Thymus (tissue), 11 donors: ENCODE results near the gene EMD. TPM values are rescaled to one million over a fixed set of nuclear protein-coding genes. Genes with fewer than 3 reads are reported as not detected.

Experiments
- DNase-seq, 9 donors: peaks; one replicate each; pipeline ENCODE4 v3.0.0-alpha.2; 2013; ENCODE audit warnings: low spot score in 9 of 9, low read depth in 6 of 9, missing footprints in 1 of 9
- H3K27ac ChIP-seq, 2 donors: one replicate each; pipeline ENCODE4 v1.5.1; 2013; ENCODE audit warnings: control low read depth in 1 of 2, low read depth in 1 of 2, low read length in 1 of 2, mild to moderate bottlenecking in 1 of 2, moderate library complexity in 1 of 2
- H3K27me3 ChIP-seq, 2 donors: one replicate each; pipeline ENCODE4 v1.5.1; 2013; ENCODE audit warnings: low read length in 1 of 2; ENCODE audit not compliant: control insufficient read depth in 2 of 2, insufficient read depth in 1 of 2
- H3K36me3 ChIP-seq, 2 donors: one replicate each; pipeline ENCODE4 v1.5.1; 2013; ENCODE audit warnings: low read length in 1 of 2, mild to moderate bottlenecking in 1 of 2, moderate library complexity in 1 of 2; ENCODE audit not compliant: control insufficient read depth in 2 of 2, insufficient read depth in 2 of 2
- H3K4me1 ChIP-seq, 2 donors: one replicate each; pipeline ENCODE4 v1.5.1; 2013; ENCODE audit warnings: low read length in 2 of 2; ENCODE audit not compliant: control insufficient read depth in 2 of 2, insufficient read depth in 2 of 2
- H3K4me3 ChIP-seq, 2 donors: one replicate each; pipeline ENCODE4 v1.5.1; 2013; ENCODE audit warnings: low read length in 2 of 2, control low read depth in 1 of 2, mild to moderate bottlenecking in 1 of 2
- H3K9me3 ChIP-seq, 2 donors: one replicate each; pipeline ENCODE4 v1.5.1; 2013; ENCODE audit warnings: low read length in 1 of 2, mild to moderate bottlenecking in 1 of 2; ENCODE audit not compliant: control insufficient read depth in 2 of 2, insufficient read depth in 1 of 2
- WGBS: extraction: QIAGEN DNeasy Blood & Tissue Kit; methylation state at CpG from one replicate; pipeline ENCODE4 v1.1.7; 2013; 5-methylcytosine and 5-hydroxymethylcytosine counted together
- polyA plus RNA-seq: library from polyadenylated mRNA; stranded (reverse); fragments of 200-250 nt; gene quantifications from one replicate; pipeline ENCODE4 v1.2.3, GENCODE V29; 2013
- total RNA-seq: library from RNA; stranded (reverse); fragments of 120-200 nt; gene quantifications from one replicate; pipeline ENCODE4 v1.2.4, GENCODE V29; 2013
- donor health status: healthy.

Gene EMD
- total and polyA plus RNA-seq, 2 donors = 8.2 to 110 TPM

DNA sequence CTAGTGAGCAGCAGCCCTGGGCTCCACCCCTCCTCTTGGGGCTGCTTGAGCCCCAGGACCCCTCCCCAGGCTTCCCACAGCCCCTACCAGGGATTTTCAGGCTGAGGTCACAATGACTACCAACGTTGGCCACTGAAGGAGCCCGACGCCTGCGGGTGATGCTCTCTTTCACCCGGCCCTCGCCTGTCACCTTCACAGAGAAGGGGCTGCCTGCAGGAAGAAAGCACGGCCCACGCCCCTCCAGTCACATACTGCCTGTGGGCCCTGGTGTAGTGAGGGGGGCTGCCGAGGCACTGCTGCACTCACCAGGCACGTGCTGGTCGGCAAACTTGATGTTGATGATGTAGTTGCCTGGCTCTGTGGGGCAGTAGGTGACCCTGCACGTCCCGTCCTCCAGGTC is 26.6 kb upstream of the EMD start:
- no peak for DNase-seq
- no peak overlapping the region for H3K27ac ChIP-seq
- 94% methylated on average over 13 of the region's 13 CpGs for WGBS
- no peak overlapping the region for H3K4me3 ChIP-seq
- peaks cover 74 to 89% of the 10 kb centered on the region in 2 donors for H3K36me3 ChIP-seq
- peaks cover 0 to 2% of the 10 kb centered on the region in 2 donors for H3K4me1 ChIP-seq
- H3K27me3 ChIP-seq = no peaks in the 10 kb centered on the region
- no peaks in the 10 kb centered on the region for H3K9me3 ChIP-seq

DNA sequence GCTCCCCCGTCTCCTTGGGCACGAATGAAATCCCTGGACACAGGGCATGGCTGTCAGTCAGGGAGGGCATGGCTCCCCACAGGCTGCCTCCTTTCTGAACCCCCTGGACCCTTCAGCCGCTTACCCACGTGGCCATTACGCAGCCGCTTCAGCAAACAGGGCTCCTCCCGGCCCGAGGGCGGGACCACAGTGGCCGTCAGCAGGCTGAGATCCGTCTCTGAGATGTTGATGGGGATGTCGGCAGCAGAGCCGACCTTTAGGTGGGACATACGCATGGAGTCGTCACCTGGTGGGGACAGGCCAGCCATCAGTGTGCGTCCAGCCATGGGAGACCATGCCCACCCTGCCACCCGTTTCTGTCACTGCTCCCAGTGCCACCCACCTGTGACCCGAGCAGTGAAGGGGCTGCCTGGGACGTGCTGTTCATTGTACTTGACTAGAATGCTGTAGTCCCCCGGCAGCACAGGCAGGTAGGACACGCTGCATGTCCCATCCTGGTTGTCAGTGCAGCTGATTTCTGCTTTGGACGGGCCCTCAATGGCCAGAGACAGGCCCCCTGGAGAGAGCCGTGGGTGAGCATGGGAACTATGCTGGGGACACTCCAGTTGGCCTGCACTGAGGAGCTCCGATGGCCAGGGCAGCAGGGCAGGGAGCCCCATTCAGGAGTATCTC is 25.8 kb upstream of the EMD start:
- no peak for DNase-seq
- Histone ChIP-seq H3K27me3 (no peaks in the 10 kb centered on the region), H3K4me1 (no peaks in the 10 kb centered on the region), H3K9me3 (no peaks in the 10 kb centered on the region), H3K27ac (no peak overlapping the region), H3K36me3 (peaks cover 79 to 95% of the 10 kb centered on the region in 2 donors), H3K4me3 (no peak overlapping the region)
- 98% methylated on average over 24 of the region's 24 CpGs for WGBS

GRCh38 chrX:154354013-154354412 is 25.1 kb upstream of the EMD start:
- 98% methylated on average over 14 of the region's 14 CpGs for WGBS
- no peaks in the 10 kb centered on the region for H3K4me1 ChIP-seq
- no peak overlapping the region for H3K27ac ChIP-seq
- H3K27me3 ChIP-seq = no peaks in the 10 kb centered on the region
- H3K36me3 ChIP-seq = peaks cover 83 to 95% of the 10 kb centered on the region in 2 donors
- no peak overlapping the region for H3K4me3 ChIP-seq
- no peak for DNase-seq
- no peaks in the 10 kb centered on the region for H3K9me3 ChIP-seq

DNA sequence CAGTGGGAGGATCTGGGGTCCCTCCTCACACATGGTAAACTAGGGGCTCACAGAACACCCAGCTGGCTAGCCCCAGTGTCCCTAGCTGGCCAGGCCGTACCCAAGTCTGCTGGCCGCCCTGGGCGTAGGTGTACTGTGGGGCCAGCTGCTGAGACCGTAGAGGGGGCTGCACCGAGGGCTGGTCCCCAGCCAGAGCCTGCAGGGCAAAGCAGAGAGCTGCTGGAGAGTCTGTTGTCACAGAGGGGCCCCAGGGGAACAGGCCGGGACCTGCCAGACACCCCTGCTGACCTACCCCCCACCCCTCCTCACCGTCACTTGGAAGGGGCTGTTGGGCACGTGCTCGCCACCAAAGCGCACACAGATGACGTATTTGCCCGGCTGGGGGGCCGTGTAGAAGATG is 24.6 kb upstream of the EMD start:
- H3K4me1 ChIP-seq = no peaks in the 10 kb centered on the region
- WGBS = 95% methylated on average over 13 of the region's 13 CpGs
- H3K27me3 ChIP-seq = no peaks in the 10 kb centered on the region
- no peak overlapping the region for H3K27ac ChIP-seq
- no peak overlapping the region for H3K4me3 ChIP-seq
- peaks cover 83 to 95% of the 10 kb centered on the region in 2 donors for H3K36me3 ChIP-seq
- H3K9me3 ChIP-seq = no peaks in the 10 kb centered on the region
- no peak for DNase-seq

DNA sequence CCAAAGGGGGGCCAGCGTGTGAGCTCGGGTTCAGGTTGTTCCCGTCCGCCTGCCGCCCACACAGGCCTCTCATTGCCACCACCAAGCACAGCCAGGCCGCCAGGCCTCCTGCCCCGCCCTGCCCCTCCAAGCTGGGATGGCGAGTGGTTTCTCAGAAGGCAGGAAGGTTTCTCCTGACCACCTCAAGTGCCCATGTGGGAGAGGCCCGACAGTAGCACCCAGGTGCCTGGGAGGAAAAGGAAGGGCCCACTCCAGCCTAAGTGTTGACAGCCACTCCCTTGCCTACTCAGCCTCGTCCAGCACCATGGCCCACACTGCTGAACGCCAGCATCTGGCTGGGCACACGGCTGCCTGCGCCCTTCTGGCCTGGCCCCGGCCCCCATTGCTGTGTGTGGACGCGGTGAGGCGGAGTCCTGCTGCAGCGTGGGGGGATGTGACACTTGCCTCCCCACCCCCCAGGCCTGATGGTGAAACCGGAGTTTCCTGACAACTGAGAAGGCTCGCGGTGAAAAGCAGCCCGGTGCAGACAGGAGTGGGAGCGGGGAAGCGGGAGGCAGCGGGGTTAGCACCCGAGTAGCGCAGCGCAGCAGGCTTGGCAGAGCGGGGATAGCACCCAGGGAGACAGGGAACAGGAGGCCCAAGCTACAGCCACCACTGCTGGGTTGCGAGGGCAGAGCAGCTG is 23.9 kb upstream of the EMD start:
- WGBS = 93% methylated on average over 30 of the region's 30 CpGs
- Histone ChIP-seq H3K4me3 (no peak overlapping the region), H3K27me3 (no peaks in the 10 kb centered on the region), H3K27ac (no peak overlapping the region), H3K4me1 (no peaks in the 10 kb centered on the region), H3K36me3 (peaks cover 83 to 95% of the 10 kb centered on the region in 2 donors), H3K9me3 (no peaks in the 10 kb centered on the region)
- no peak for DNase-seq

- no peak for DNase-seq
- Histone ChIP-seq H3K4me1 (no peaks in the 10 kb centered on the region), H3K27me3 (no peaks in the 10 kb centered on the region), H3K9me3 (no peaks in the 10 kb centered on the region), H3K4me3 (no peak overlapping the region), H3K27ac (no peak overlapping the region), H3K36me3 (peaks cover 81 to 95% of the 10 kb centered on the region in 2 donors)
- WGBS = 95% methylated on average over 12 of the region's 12 CpGs
Measured at GRCh38 chrX:154355776-154356140, 23.3 kb upstream of the EMD start.

- Histone ChIP-seq H3K4me1 (no peaks in the 10 kb centered on the region), H3K9me3 (peaks cover 0 to under 1% of the 10 kb centered on the region in 2 donors), H3K4me3 (no peak overlapping the region), H3K36me3 (peaks cover 78 to 91% of the 10 kb centered on the region in 2 donors), H3K27ac (no peak overlapping the region), H3K27me3 (no peaks in the 10 kb centered on the region)
- DNase-seq = no peak
- WGBS = 96% methylated on average over 13 of the region's 13 CpGs
Measured at GRCh38 chrX:154356596-154356995, 22.5 kb upstream of the EMD start.

DNA sequence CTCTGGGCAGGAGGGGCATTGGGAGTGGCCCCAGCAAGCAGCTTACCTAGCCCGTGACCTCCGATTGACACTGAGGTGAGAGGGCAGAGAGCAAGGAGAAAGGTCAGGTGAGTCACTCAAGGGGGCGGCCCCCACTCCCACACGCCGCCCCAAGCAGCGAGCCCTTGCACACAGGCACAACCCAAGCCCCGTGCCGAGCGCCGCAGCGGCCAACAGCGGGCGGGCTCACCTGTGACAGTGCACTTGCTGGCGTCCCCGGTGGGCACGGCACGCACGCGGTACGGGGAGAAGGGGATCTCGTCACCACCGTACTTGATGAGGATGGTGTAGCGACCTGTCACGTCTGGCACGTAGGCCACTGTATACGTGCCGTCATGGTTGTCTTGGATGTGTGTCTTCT is 21.9 kb upstream of the EMD start:
- no peak overlapping the region for H3K27ac ChIP-seq
- no peaks in the 10 kb centered on the region for H3K4me1 ChIP-seq
- no peak for DNase-seq
- no peaks in the 10 kb centered on the region for H3K27me3 ChIP-seq
- 97% methylated on average over 27 of the region's 27 CpGs for WGBS
- no peak overlapping the region for H3K4me3 ChIP-seq
- peaks cover 78 to 91% of the 10 kb centered on the region in 2 donors for H3K36me3 ChIP-seq
- peaks cover 0 to 6% of the 10 kb centered on the region in 2 donors for H3K9me3 ChIP-seq

DNA sequence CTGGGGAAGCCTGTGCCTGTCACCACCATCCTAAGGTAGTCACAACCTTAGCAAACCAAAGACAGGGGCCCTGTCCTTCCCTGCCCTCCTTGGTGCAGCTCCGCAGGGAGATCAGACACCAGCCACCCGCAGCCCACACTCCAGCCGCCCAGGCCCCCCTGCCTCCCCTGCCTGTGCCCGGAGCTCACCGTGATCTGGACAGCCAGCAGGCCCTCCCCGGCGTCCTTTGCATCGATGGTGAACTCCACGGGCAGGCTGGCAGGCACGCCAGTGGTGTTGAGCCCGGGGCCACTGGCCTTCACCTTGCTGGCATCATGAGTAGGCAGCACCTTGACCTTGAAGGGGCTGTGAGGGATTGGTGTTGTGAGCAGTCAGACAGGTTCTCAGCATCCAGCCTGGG is 21.1 kb upstream of the EMD start:
- H3K4me1 ChIP-seq = no peaks in the 10 kb centered on the region
- no peaks in the 10 kb centered on the region for H3K27me3 ChIP-seq
- peaks cover 78 to 90% of the 10 kb centered on the region in 2 donors for H3K36me3 ChIP-seq
- no peak overlapping the region for H3K27ac ChIP-seq
- no peak for DNase-seq
- no peak overlapping the region for H3K4me3 ChIP-seq
- WGBS = 97% methylated on average over 11 of the region's 11 CpGs
- peaks cover 0 to 6% of the 10 kb centered on the region in 2 donors for H3K9me3 ChIP-seq
